BJ (cell line): Measurements from ENCODE around the gene LCN6. TPM values are rescaled to one million over a fixed set of nuclear protein-coding genes. Genes with fewer than 3 reads are reported as not detected.

Experiments used
- CTCF ChIA-PET: fragments of 350-600 bp; formaldehyde crosslinking; extraction: SDS; loops from one replicate; lab custom pipeline; 2021; ENCODE audit warnings: antibody characterized with exemption, inconsistent platforms; lab: Yijun Ruan, JAX
- POLR2A ChIA-PET: fragments of 300-600 bp; sonication (Branson Sonifier 250); formaldehyde crosslinking; extraction: SDS; loops from one replicate; lab custom pipeline; 2021; ENCODE audit warnings: antibody characterized with exemption; lab: Charles Lee
- DNase-seq: peaks from one replicate; pipeline ENCODE4 v3.0.0-alpha.2; 2011; ENCODE audit warnings: low read depth
- H3K27me3 ChIP-seq: 2 replicates; pipeline ENCODE4 v1.6.0; 2011; ENCODE audit warnings: low read length; ENCODE audit not compliant: control insufficient read depth, insufficient read depth
- H3K36me3 ChIP-seq: 2 replicates; pipeline ENCODE4 v1.5.1; 2011; ENCODE audit warnings: low read length; ENCODE audit not compliant: control insufficient read depth, insufficient read depth
- H3K4me3 ChIP-seq: 2 replicates; pipeline ENCODE4 v1.5.1; 2011; ENCODE audit warnings: low read depth, mild to moderate bottlenecking, control low read depth, low read length
- CTCF ChIP-seq: IDR thresholded peaks from 2 replicates; pipeline ENCODE4 v1.5.1; 2011; ENCODE audit warnings: low read depth, mild to moderate bottlenecking, control low read depth, inconsistent platforms, low read length, moderate library complexity; ENCODE audit not compliant: insufficient read depth
- polyA plus RNA-seq: library from polyadenylated mRNA; depleted of rRNA; stranded (reverse); fragments of >200 nt; gene quantifications from 2 replicates; pipeline ENCODE4 v1.2.3, GENCODE V29; 2011

LCN6 gene
- polyA plus RNA-seq, 1 experiment = not detected

GRCh38 chr9:136697146-136697820 is 51.0 kb downstream of the LCN6 start:
- POLR2A ChIA-PET = no interaction called here
- no peak for DNase-seq
- TF ChIP-seq CTCF = no peak
- H3K4me3 ChIP-seq = no peak overlapping the region
- H3K27me3 ChIP-seq = peaks cover 8% of the 10 kb centered on the region
- CTCF ChIA-PET = interaction anchor here (1.0 to 1.8 kb wide), 4 partner anchors 25 to 257 kb away, joined by 3 to 6 read pairs (median 4); no protein-coding TSS in a partner anchor
- no peaks in the 10 kb centered on the region for H3K36me3 ChIP-seq

GRCh38 chr9:136696502-136696901 is 51.8 kb downstream of the LCN6 start:
- POLR2A ChIA-PET = no interaction called here
- Histone ChIP-seq H3K4me3 (no peak overlapping the region), H3K36me3 (no peaks in the 10 kb centered on the region), H3K27me3 (peaks cover 6% of the 10 kb centered on the region)
- TF ChIP-seq CTCF = no peak
- no peak for DNase-seq
- CTCF ChIA-PET = interaction anchor here (0.6 to 1.8 kb wide), 4 partner anchors 24 to 212 kb away, joined by 3 to 6 read pairs (median 4); no protein-coding TSS in a partner anchor

- Histone ChIP-seq H3K36me3 (no peaks in the 10 kb centered on the region), H3K4me3 (no peak overlapping the region), H3K27me3 (peaks cover 6% of the 10 kb centered on the region)
- DNase-seq = no peak
- POLR2A ChIA-PET = no interaction called here
- no peak for TF ChIP-seq CTCF
- CTCF ChIA-PET = interaction anchor here (0.6 to 1.8 kb wide), 4 partner anchors 25 to 211 kb away, joined by 3 to 6 read pairs (median 4); no protein-coding TSS in a partner anchor
Observed at GRCh38 chr9:136695955-136696354, 52.4 kb downstream of the LCN6 start.

- Histone ChIP-seq H3K36me3 (no peaks in the 10 kb centered on the region), H3K4me3 (no peak overlapping the region), H3K27me3 (peaks cover 6% of the 10 kb centered on the region)
- DNase-seq = no peak
- TF ChIP-seq CTCF = no peak
- ChIA-PET POLR2A (no interaction called here), CTCF (interaction anchor here (0.6 to 1.8 kb wide), 5 partner anchors 8 to 211 kb away, joined by 3 to 6 read pairs (median 5); no protein-coding TSS in a partner anchor)
Observed at GRCh38 chr9:136695435-136695895, 52.9 kb downstream of the LCN6 start.

- Histone ChIP-seq H3K27me3 (peaks cover 6% of the 10 kb centered on the region), H3K36me3 (no peaks in the 10 kb centered on the region), H3K4me3 (no peak overlapping the region)
- ChIA-PET POLR2A (no interaction called here), CTCF (interaction anchor here (0.5 to 1.5 kb wide), 4 partner anchors 9 to 33 kb away, joined by 3 to 5 read pairs (median 4); no protein-coding TSS in a partner anchor)
- TF ChIP-seq CTCF = no peak
- DNase-seq = no peak
Observed at GRCh38 chr9:136694872-136695247, 53.5 kb downstream of the LCN6 start.
